Urinary bladder (tissue), 4 donors: ENCODE data around the gene LINC00632. TPM values are rescaled to one million over a fixed set of nuclear protein-coding genes. Genes with fewer than 3 reads are reported as not detected.
"Not testable (repeated sequence)": the region's sequence is repeated elsewhere in the genome, so short reads cannot be mapped to it uniquely, and the experiment has no call there.

Experiments
- DNase-seq: peaks from one replicate; pipeline ENCODE4 v3.0.0-alpha.2; 2015; ENCODE audit errors: extremely low spot score
- H3K27ac ChIP-seq: one replicate; pipeline ENCODE4 v1.5.1; 2013; ENCODE audit warnings: low read depth, mild to moderate bottlenecking, moderate library complexity
- H3K36me3 ChIP-seq: one replicate; pipeline ENCODE4 v1.6.1; 2013; ENCODE audit warnings: mild to moderate bottlenecking, moderate library complexity; ENCODE audit not compliant: insufficient read depth
- H3K4me1 ChIP-seq: one replicate; pipeline ENCODE4 v1.6.1; 2013; ENCODE audit warnings: mild to moderate bottlenecking, moderate library complexity; ENCODE audit not compliant: insufficient read depth
- H3K4me3 ChIP-seq: one replicate; pipeline ENCODE4 v1.5.1; 2013; ENCODE audit warnings: low read depth, low read length
- WGBS: extraction: QIAGEN DNeasy Blood & Tissue Kit; methylation state at CpG from one replicate; pipeline ENCODE4 v1.1.7; 2013; 5-methylcytosine and 5-hydroxymethylcytosine counted together
- polyA plus RNA-seq: library from polyadenylated mRNA; stranded (reverse); fragments of 200-250 nt; gene quantifications from one replicate; pipeline ENCODE4 v1.2.3, GENCODE V29; 2013
- total RNA-seq: library from RNA; depleted of rRNA; stranded (reverse); fragments of >200 nt; gene quantifications from one replicate; pipeline ENCODE4 v1.2.3, GENCODE V29; 2014
- donor health status: healthy with polysubstance abuse.
- donor health status: healthy.

The LINC00632 gene
- total RNA-seq, result 173 TPM
- 2.0 TPM for polyA plus RNA-seq

DNA sequence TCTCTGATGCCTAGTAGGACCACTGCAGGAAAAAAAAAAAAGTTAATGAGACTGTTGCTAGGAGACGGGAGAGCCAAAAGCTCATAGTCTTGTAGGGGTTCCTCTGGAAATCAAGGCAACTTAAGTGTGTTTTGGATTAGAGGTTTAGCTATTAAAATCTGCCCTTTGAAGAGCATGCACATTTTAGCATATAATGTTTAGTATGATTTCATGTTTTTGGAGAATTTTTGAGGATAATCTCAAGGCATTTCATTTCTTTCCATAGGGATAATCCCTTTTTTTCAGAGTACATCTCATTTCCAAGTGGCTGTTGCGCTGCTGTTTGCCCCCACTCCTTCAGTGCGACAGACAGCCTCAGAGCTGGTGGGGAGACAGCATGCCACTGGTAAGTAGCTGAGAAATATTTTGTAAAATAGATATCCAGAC is at the start of gene LINC00632:
Gene LINC00632 (plus strand): TSS at position 339 of the 426 bp plus-strand sequence.
- H3K27ac ChIP-seq, result no peak within 1 kb of the TSS
- H3K36me3 ChIP-seq, result no peaks in the 10 kb centered on the region
- H3K4me3 ChIP-seq, result no peak within 1 kb of the TSS
- H3K4me1 ChIP-seq, result no peaks in the 10 kb centered on the region
- WGBS, result 76% methylated on average over 3 of the region's 3 CpGs
- DNase-seq, result no peak

DNA sequence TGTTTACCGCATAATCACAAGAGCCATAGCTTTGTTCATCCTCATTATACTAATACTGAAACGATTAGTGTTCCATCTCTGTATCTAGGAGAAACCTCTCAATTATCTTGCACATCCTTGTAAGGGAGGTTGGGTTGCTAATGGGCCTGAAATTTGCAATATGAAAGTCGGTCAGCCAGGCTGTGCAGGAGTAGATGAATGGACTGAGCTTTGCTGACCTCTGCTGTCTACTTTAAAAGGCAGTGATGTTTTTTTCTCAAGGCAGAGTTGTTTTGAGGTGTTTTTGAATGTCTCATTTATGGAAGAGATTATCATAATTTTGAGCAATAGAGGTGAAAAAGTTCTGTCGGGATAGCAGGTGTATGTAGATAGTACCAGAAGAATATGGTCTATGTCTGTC is 47.9 kb upstream of the LINC00632 start:
- WGBS, result 48% methylated on average over 4 of the region's 4 CpGs
- Histone ChIP-seq H3K4me3 (no peak overlapping the region), H3K36me3 (no peaks in the 10 kb centered on the region), H3K4me1 (no peaks in the 10 kb centered on the region), H3K27ac (no peak overlapping the region)
- no peak for DNase-seq

- H3K36me3 ChIP-seq, result no peaks in the 10 kb centered on the region
- H3K4me3 ChIP-seq, result no peak overlapping the region
- no peak overlapping the region for H3K27ac ChIP-seq
- WGBS, result 42% methylated on average over 3 of the region's 3 CpGs
- no peak for DNase-seq
- no peaks in the 10 kb centered on the region for H3K4me1 ChIP-seq
Measured at GRCh38 chrX:140664939-140665338, 44.6 kb upstream of the LINC00632 start.

DNA sequence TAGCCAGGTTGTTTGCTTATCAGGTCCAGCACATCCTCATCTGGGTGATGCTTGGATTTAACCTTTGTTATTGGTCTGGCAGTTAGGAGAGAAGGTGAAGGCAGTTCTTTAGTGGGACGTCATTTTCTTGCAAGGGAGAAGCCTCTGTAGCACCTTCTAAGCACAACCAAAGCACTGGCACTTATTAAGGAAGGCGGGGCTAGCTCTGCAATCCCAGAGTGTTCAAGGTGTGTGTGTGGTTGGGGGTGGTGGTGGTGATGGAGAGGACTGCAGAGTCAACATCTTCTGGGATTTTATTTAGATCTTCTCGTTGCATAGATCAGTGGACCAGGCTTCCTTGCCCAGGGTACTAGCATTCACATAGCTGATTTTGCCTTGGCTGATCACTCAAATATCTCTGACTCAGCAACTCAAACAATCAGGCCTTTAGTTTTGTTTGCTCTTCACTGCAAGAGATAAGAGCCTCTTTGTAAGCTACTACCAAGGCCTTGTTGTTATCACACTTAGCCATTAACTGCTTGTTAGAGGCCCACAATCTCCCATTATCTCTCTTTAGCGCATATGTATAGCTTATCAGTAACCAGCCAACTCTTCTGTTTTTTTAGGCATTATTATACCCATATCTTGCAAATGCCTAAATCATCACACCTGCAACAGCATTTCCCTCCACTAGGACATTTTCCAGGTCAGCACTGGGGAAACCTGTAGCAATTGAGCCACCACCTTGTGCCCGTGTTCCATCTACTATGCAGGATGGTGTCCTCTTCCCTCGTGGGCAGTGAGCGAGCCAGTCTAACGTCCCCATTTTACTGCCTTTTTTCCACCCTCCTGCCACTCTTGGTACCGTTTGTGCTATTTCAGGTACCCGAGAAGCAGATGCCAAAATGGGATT is 36.5 kb upstream of the LINC00632 start:
- no peak for DNase-seq
- WGBS, result 65% methylated on average over 10 of the region's 10 CpGs
- Histone ChIP-seq H3K36me3 (no peaks in the 10 kb centered on the region), H3K4me1 (no peaks in the 10 kb centered on the region), H3K4me3 (no peak overlapping the region), H3K27ac (no peak overlapping the region)

DNA sequence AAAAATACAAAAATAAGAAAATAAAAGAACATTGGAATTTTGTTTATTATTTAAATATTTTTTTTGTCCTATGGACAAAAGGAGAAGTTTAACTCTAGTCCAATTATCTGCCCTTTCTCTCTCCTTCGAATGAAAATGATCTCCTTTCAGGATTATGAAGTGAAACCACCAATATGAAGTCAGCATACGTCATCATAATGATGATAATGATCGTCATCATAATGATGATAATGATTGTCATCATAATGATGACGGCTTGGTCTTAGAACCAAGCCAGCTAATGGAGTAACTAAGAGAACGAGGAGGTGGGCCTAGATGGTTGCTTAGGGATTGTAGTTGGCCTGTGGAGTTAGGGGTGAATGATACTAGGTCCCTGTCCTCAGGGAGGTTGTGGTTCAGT is 21.9 kb upstream of the LINC00632 start:
- 84% methylated on average over 5 of the region's 5 CpGs for WGBS
- no peak overlapping the region for H3K27ac ChIP-seq
- no peaks in the 10 kb centered on the region for H3K4me1 ChIP-seq
- no peak overlapping the region for H3K4me3 ChIP-seq
- H3K36me3 ChIP-seq, result no peaks in the 10 kb centered on the region
- DNase-seq, result no peak

- H3K27ac ChIP-seq, DNase-seq, H3K4me1 ChIP-seq, H3K36me3 ChIP-seq, H3K4me3 ChIP-seq: not testable (repeated sequence)
- WGBS, result 57% methylated on average over 4 of the region's 4 CpGs
Measured at GRCh38 chrX:140691596-140691995, 18.0 kb upstream of the LINC00632 start.

- Histone ChIP-seq H3K4me1 (no peaks in the 10 kb centered on the region), H3K36me3 (no peaks in the 10 kb centered on the region), H3K27ac (no peak overlapping the region), H3K4me3 (no peak overlapping the region)
- 75% methylated on average over 3 of the region's 3 CpGs for WGBS
- DNase-seq, result no peak
Measured at GRCh38 chrX:140697618-140698017, 11.9 kb upstream of the LINC00632 start.

- no peaks in the 10 kb centered on the region for H3K4me1 ChIP-seq
- WGBS, result 20% methylated on average over 9 of the region's 9 CpGs
- H3K4me3 ChIP-seq, result no peak overlapping the region
- no peak for DNase-seq
- no peaks in the 10 kb centered on the region for H3K36me3 ChIP-seq
- H3K27ac ChIP-seq, result no peak overlapping the region
Measured at GRCh38 chrX:140701480-140701879, 8.1 kb upstream of the LINC00632 start.

- no peaks in the 10 kb centered on the region for H3K36me3 ChIP-seq
- DNase-seq, result no peak
Measured at GRCh38 chrX:140710710-140711109, 1.2 kb downstream of the LINC00632 start.

DNA sequence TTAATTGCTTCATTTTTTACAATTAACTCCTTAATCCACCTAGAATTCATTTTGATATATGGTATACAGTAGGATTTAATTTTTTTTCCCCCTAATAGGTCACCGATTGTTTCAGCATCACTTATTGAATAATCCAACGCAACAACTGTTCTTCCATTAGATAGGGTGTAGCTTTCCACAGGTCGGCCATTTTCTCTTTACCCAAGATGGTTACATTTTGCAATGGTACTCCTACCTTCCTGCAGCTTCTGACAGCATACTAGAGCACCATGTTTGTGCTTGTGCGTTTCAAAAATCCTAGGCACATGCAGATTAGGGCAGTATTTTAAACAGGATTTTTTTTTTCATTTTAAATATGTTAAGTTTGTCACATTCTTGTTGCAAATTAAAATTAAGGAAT is 2.3 kb downstream of the LINC00632 start:
- Histone ChIP-seq H3K36me3 (no peaks in the 10 kb centered on the region), H3K4me1 (no peaks in the 10 kb centered on the region), H3K4me3 (no peak overlapping the region), H3K27ac (no peak overlapping the region)
- WGBS, result 89% methylated on average over 4 of the region's 4 CpGs
- no peak for DNase-seq

More at GRCh38 chrX:140710710-140711109, 1.2 kb downstream of the LINC00632 start:
- Histone ChIP-seq H3K27ac (no peak overlapping the region), H3K4me3 (no peak overlapping the region), H3K4me1 (no peaks in the 10 kb centered on the region)
- 46% methylated on average over 6 of the region's 6 CpGs for WGBS

GRCh38 chrX:140712413-140713173 is 3.0 kb downstream of the LINC00632 start:
- WGBS, result 1% methylated on average over 16 of the region's 16 CpGs

DNA sequence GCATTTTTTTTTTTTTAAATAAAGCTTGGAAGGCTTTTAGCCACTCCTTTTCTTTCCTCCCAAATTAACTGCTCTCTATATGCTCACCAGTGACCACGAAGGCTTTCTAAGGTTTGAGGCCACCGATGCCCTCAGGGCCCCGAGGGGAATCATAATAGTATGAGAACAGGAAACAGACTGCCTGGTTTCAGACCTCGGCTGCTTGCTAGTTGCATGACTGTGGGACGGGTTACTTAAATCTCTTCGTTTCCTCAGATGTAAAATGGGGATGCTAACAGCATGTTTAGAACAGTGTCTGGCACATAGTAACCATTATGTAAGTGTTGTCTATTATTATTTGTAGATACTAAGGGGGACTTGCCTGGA is 3.6 kb downstream of the LINC00632 start:
- H3K4me1 ChIP-seq, result no peaks in the 10 kb centered on the region
- 4% methylated on average over 6 of the region's 6 CpGs for WGBS
- no peaks in the 10 kb centered on the region for H3K36me3 ChIP-seq
- H3K27ac ChIP-seq, result no peak overlapping the region
- no peak overlapping the region for H3K4me3 ChIP-seq
- DNase-seq, result no peak

More at GRCh38 chrX:140712413-140713173, 3.0 kb downstream of the LINC00632 start:
- Histone ChIP-seq H3K27ac (no peak overlapping the region), H3K4me1 (no peaks in the 10 kb centered on the region), H3K36me3 (no peaks in the 10 kb centered on the region), H3K4me3 (no peak overlapping the region)
- DNase-seq, result peak; percentile 78

DNA sequence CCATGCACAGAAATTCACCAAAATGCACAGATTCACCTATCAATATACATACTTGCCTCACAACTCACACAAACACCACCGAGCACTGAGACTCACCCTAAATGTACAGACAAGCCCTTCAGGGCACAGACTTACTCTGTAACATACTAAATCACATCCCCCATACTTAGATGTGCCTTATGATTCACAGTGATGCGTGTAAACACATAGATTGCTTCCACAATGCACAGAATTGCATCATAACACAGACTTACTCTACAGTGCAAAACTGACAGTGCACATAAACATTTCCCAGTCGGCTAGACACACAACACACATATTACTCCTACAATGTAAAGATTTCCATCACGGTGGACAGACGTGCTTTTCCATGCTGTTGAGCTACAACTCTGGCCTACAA is 6.2 kb downstream of the LINC00632 start:
- WGBS, result 70% methylated on average over 5 of the region's 5 CpGs
- no peak for DNase-seq
- Histone ChIP-seq H3K4me3 (no peak overlapping the region), H3K36me3 (no peaks in the 10 kb centered on the region), H3K4me1 (no peaks in the 10 kb centered on the region), H3K27ac (no peak overlapping the region)
